HEK293 (cell line): ENCODE measurements around the gene CDC27.

Experiments used
- CTCF ChIA-PET: fragments of 350-600 bp; formaldehyde crosslinking; extraction: SDS; loops from one replicate; lab custom pipeline; 2021; ENCODE audit warnings: antibody characterized with exemption; lab: Yijun Ruan, JAX
- POLR2A ChIA-PET: fragments of 300-600 bp; formaldehyde crosslinking; extraction: SDS; loops from one replicate; lab custom pipeline; 2020; ENCODE audit warnings: antibody characterized with exemption, inconsistent platforms; lab: Yijun Ruan, JAX
- H3K27ac ChIP-seq: fragments of 200-500 bp; sonication (Bioruptor generic); 2 replicates; pipeline ENCODE4 v1.5.1; 2014; ENCODE audit warnings: low read depth, low read length, control low read depth, inconsistent platforms; ENCODE audit errors: extremely low read depth
- H3K36me3 ChIP-seq, 2 experiments: fragments of 200-500 bp in 1 of 2; sonication (Bioruptor generic) in 1 of 2; 1 replicate in 1 of 2; 2 replicates in 1 of 2; pipeline ENCODE4 v1.5.1; 2014 to 2017; ENCODE audit warnings: inconsistent platforms in 2 of 2, low read length in 2 of 2; ENCODE audit not compliant: control insufficient read depth in 2 of 2, insufficient read depth in 1 of 2
- H3K4me1 ChIP-seq: fragments of 200-500 bp; sonication (Bioruptor generic); 2 replicates; pipeline ENCODE4 v1.5.1; 2014; ENCODE audit warnings: mild to moderate bottlenecking, low read length, inconsistent platforms; ENCODE audit not compliant: control insufficient read depth, insufficient read depth
- H3K4me3 ChIP-seq: 2 replicates; pipeline ENCODE4 v1.5.1; 2011; ENCODE audit warnings: low read depth, mild to moderate bottlenecking, control low read depth, low read length, moderate library complexity
- H3K9me3 ChIP-seq: fragments of 200-500 bp; sonication (Bioruptor generic); 2 replicates; pipeline ENCODE4 v1.5.1; 2014; ENCODE audit warnings: low read depth, low read length, inconsistent platforms; ENCODE audit not compliant: control insufficient read depth, insufficient read depth
- GLI2 ChIP-seq: fragments of 450-650 bp; formaldehyde crosslinking; IDR thresholded peaks from 2 replicates; pipeline ENCODE4; 2017; ENCODE audit warnings: missing biosample characterization, missing genetic modification characterization, low read depth, borderline replicate concordance
- GLIS2 ChIP-seq: fragments of 450-650 bp; formaldehyde crosslinking; IDR thresholded peaks from 2 replicates; pipeline ENCODE4 v1.5.1; 2016; ENCODE audit warnings: missing biosample characterization, missing genetic modification characterization
- KLF1 ChIP-seq: fragments of 450-650 bp; formaldehyde crosslinking; IDR thresholded peaks from 2 replicates; pipeline ENCODE4 v1.5.1; 2016; ENCODE audit warnings: missing biosample characterization, missing genetic modification characterization
- ZBTB21 ChIP-seq: fragments of 450-650 bp; formaldehyde crosslinking; IDR thresholded peaks from 2 replicates; pipeline ENCODE4 v1.5.1; 2017; ENCODE audit warnings: missing biosample characterization, missing genetic modification characterization
- ZNF132 ChIP-seq: fragments of 450-650 bp; formaldehyde crosslinking; IDR thresholded peaks from 2 replicates; pipeline ENCODE4 v1.5.1; 2017; ENCODE audit warnings: missing biosample characterization, missing genetic modification characterization, borderline replicate concordance
- ZNF239 ChIP-seq: fragments of 450-650 bp; formaldehyde crosslinking; IDR thresholded peaks from 2 replicates; pipeline ENCODE4 v1.5.1; 2016; ENCODE audit warnings: missing biosample characterization, missing genetic modification characterization
- ZNF274 ChIP-seq, 2 experiments: fragments of 200-500 bp in 1 of 2; fragments of 450-650 bp in 1 of 2; sonication (Bioruptor generic) in 1 of 2; formaldehyde crosslinking in 1 of 2; IDR thresholded peaks; 2 replicates each; pipeline versions ENCODE4 v1.5.1 to v1.6.1; 2014 to 2016; ENCODE audit warnings: borderline replicate concordance in 1 of 2, inconsistent platforms in 1 of 2, low read length in 1 of 2, missing biosample characterization in 1 of 2, missing genetic modification characterization in 1 of 2
- ZNF350 ChIP-seq: fragments of 450-650 bp; formaldehyde crosslinking; IDR thresholded peaks from 2 replicates; pipeline ENCODE4 v1.5.0; 2017; ENCODE audit warnings: missing biosample characterization, mild to moderate bottlenecking, missing genetic modification characterization
- ZNF354C ChIP-seq: fragments of 450-650 bp; formaldehyde crosslinking; IDR thresholded peaks from 2 replicates; pipeline ENCODE4 v1.5.1; 2016; ENCODE audit warnings: missing biosample characterization, missing genetic modification characterization, low read depth, borderline replicate concordance
- ZNF391 ChIP-seq: fragments of 450-650 bp; formaldehyde crosslinking; IDR thresholded peaks from 2 replicates; pipeline ENCODE4 v1.5.1; 2016; ENCODE audit warnings: low read depth, missing biosample characterization, missing genetic modification characterization, borderline replicate concordance
- ZNF423 ChIP-seq: fragments of 450-650 bp; formaldehyde crosslinking; IDR thresholded peaks from 2 replicates; pipeline ENCODE4 v1.5.1; 2016; ENCODE audit warnings: missing biosample characterization, missing genetic modification characterization
- ZNF514 ChIP-seq: fragments of 450-650 bp; formaldehyde crosslinking; IDR thresholded peaks from 2 replicates; pipeline ENCODE4 v1.5.1; 2016; ENCODE audit warnings: missing biosample characterization, missing genetic modification characterization
- ZNF529 ChIP-seq: fragments of 450-650 bp; formaldehyde crosslinking; IDR thresholded peaks from 2 replicates; pipeline ENCODE4 v1.5.1; 2017; ENCODE audit warnings: missing genetic modification characterization, missing biosample characterization; ENCODE audit not compliant: insufficient replicate concordance
- ZNF664 ChIP-seq: fragments of 450-650 bp; formaldehyde crosslinking; IDR thresholded peaks from 2 replicates; pipeline ENCODE4 v1.5.1; 2016; ENCODE audit warnings: missing biosample characterization, missing genetic modification characterization
- TF ChIP-seq, protein P1 (sequence below): fragments of 450-650 bp; formaldehyde crosslinking; IDR thresholded peaks from 2 replicates; pipeline ENCODE4 v1.5.1; 2016; ENCODE audit warnings: missing biosample characterization, missing genetic modification characterization
- TF ChIP-seq, protein P2 (sequence below): fragments of 450-650 bp; formaldehyde crosslinking; IDR thresholded peaks from 2 replicates; pipeline ENCODE4 v1.5.1; 2017; ENCODE audit warnings: missing biosample characterization, missing genetic modification characterization
- TF ChIP-seq, protein P3 (sequence below): fragments of 450-650 bp; formaldehyde crosslinking; IDR thresholded peaks from 2 replicates; pipeline ENCODE4 v1.5.1; 2016; ENCODE audit warnings: missing biosample characterization, missing genetic modification characterization
- TF ChIP-seq, protein P4 (sequence below): IDR thresholded peaks from 2 replicates; pipeline ENCODE4 v1.6.1; 2011; ENCODE audit warnings: mild to moderate bottlenecking, low read depth, low read length, borderline replicate concordance
- TF ChIP-seq, protein P5 (sequence below): fragments of 450-650 bp; formaldehyde crosslinking; IDR thresholded peaks from 2 replicates; pipeline ENCODE4 v1.5.1; 2016; ENCODE audit warnings: missing biosample characterization, missing genetic modification characterization
- TF ChIP-seq, protein P6 (sequence below): fragments of 450-650 bp; formaldehyde crosslinking; IDR thresholded peaks from 2 replicates; pipeline ENCODE4 v1.5.1; 2017; ENCODE audit warnings: missing biosample characterization, mild to moderate bottlenecking, missing genetic modification characterization, moderate library complexity

Gene CDC27

DNA sequence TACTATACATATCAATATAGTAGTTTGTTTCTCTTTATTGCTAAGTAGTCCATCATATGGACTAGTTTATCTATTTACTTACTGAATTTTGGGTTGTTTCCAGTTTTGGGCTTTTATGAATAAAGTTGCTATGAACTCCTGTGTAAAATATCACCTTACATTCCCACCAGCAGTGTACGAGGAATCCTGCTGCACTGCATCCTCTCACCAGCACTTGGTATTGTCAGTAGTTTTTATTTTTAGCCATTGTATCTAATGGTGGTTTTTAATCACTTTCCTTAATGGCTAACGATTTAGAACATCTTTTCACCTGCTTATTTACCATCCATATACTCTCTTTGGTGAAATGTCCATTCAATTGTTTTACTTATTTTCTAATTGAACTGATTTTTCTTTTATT lies 24.0 kb downstream of the CDC27 start:
- Histone ChIP-seq H3K27ac (no peak overlapping the region), H3K36me3 (peaks cover 78 to 82% of the 10 kb centered on the region in 2 experiments), H3K4me3 (no peak overlapping the region), H3K9me3 (no peaks in the 10 kb centered on the region)
- CTCF ChIA-PET, result no interaction called here
- TF ChIP-seq KLF1 (tag by site-specific recombination) (no peak), ZNF354C (tag by site-specific recombination) (no peak), ZNF423 (no peak), ZNF239 (tag by site-specific recombination) (no peak), GLIS2 (tag by site-specific recombination) (no peak), ZNF132 (no peak)
- TF ChIP-seq, protein P1, sequence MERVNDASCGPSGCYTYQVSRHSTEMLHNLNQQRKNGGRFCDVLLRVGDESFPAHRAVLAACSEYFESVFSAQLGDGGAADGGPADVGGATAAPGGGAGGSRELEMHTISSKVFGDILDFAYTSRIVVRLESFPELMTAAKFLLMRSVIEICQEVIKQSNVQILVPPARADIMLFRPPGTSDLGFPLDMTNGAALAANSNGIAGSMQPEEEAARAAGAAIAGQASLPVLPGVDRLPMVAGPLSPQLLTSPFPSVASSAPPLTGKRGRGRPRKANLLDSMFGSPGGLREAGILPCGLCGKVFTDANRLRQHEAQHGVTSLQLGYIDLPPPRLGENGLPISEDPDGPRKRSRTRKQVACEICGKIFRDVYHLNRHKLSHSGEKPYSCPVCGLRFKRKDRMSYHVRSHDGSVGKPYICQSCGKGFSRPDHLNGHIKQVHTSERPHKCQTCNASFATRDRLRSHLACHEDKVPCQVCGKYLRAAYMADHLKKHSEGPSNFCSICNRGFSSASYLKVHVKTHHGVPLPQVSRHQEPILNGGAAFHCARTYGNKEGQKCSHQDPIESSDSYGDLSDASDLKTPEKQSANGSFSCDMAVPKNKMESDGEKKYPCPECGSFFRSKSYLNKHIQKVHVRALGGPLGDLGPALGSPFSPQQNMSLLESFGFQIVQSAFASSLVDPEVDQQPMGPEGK, result no peak
- TF ChIP-seq, protein P2, sequence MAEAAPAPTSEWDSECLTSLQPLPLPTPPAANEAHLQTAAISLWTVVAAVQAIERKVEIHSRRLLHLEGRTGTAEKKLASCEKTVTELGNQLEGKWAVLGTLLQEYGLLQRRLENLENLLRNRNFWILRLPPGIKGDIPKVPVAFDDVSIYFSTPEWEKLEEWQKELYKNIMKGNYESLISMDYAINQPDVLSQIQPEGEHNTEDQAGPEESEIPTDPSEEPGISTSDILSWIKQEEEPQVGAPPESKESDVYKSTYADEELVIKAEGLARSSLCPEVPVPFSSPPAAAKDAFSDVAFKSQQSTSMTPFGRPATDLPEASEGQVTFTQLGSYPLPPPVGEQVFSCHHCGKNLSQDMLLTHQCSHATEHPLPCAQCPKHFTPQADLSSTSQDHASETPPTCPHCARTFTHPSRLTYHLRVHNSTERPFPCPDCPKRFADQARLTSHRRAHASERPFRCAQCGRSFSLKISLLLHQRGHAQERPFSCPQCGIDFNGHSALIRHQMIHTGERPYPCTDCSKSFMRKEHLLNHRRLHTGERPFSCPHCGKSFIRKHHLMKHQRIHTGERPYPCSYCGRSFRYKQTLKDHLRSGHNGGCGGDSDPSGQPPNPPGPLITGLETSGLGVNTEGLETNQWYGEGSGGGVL (tag by site-specific recombination), result no peak
- TF ChIP-seq, all 188 proteins: peak for 0
- H3K4me1 ChIP-seq, result no peaks in the 10 kb centered on the region
- POLR2A ChIA-PET, result no interaction called here

DNA sequence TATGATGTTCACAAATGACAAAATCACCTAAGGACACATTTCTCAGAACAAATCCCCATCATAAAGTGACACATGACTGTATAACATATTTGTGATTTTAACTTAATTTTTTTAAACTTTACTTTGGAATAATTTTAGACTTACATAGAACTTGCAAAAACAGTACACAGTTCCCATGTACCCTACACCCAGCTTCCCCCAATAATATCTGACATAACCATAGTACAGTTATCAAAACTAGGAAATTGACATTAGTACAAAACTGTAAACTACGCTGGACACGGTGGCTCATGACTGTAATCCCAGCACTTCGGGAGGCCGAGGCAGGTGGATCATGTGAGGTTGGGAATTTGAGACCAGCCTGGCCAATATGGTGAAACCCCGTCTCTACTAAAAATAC lies 24.8 kb downstream of the CDC27 start:
- no peaks in the 10 kb centered on the region for H3K4me1 ChIP-seq
- no peak overlapping the region for H3K4me3 ChIP-seq
- peaks cover 76 to 83% of the 10 kb centered on the region in 2 experiments for H3K36me3 ChIP-seq
- peak; percentile 98 for TF ChIP-seq ZNF529 (tag by site-specific recombination)
- TF ChIP-seq ZBTB21 (tag by site-specific recombination), result no peak
- H3K27ac ChIP-seq, result no peak overlapping the region
- ChIA-PET POLR2A (no interaction called here), CTCF (no interaction called here)
- no peaks in the 10 kb centered on the region for H3K9me3 ChIP-seq

DNA sequence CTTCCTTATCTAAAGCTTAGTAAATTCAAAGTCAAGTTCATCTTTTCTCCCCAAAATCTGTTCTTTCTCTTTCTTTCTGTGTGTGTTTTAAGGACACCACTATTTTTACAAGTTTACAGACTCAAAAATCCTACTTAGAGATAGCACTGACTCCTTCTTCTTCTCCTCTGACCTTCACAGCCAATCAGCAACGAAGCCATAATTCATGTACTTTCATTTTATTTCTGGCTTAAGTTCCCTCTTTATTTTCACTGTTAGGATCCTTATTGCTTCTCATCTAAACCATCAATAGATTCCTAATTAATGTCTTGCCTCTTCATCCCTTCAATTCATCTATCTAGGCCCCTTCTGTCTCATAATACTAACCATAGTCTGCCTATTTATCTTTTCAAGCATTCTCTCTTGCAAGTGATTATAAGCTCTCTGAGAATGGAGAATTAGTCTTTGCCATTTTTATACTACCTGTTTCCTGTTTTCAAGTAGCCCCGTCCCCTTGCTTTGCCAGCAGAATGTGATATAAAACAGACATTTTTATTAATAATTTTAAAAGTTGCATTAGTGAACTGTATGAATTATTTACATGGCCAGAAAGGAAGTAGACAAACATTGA lies 27.0 kb downstream of the CDC27 start:
- Histone ChIP-seq H3K36me3 (peaks cover 83% of the 10 kb centered on the region in 2 experiments), H3K9me3 (no peaks in the 10 kb centered on the region), H3K27ac (no peak overlapping the region), H3K4me3 (no peak overlapping the region), H3K4me1 (no peaks in the 10 kb centered on the region)
- POLR2A ChIA-PET, result interaction anchor here (0.7 kb wide), 1 partner anchor 16 kb away, joined by 4 read pairs; no protein-coding TSS in a partner anchor
- CTCF ChIA-PET, result interaction anchor here (0.8 kb wide), 1 partner anchor 67 kb away, joined by 3 read pairs; no protein-coding TSS in a partner anchor
- TF ChIP-seq, protein P3, sequence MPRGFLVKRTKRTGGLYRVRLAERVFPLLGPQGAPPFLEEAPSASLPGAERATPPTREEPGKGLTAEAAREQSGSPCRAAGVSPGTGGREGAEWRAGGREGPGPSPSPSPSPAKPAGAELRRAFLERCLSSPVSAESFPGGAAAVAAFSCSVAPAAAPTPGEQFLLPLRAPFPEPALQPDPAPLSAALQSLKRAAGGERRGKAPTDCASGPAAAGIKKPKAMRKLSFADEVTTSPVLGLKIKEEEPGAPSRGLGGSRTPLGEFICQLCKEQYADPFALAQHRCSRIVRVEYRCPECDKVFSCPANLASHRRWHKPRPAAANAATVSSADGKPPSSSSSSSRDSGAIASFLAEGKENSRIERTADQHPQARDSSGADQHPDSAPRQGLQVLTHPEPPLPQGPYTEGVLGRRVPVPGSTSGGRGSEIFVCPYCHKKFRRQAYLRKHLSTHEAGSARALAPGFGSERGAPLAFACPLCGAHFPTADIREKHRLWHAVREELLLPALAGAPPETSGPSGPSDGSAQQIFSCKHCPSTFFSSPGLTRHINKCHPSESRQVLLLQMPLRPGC (tag by site-specific recombination), result no peak
- TF ChIP-seq ZNF354C (tag by site-specific recombination) (no peak), GLI2 (tag by site-specific recombination) (no peak), ZNF274 (IDR thresholded peaks at IDR 0.05; ENCODE audit: low read length) (no peak), ZNF274 (tag by site-specific recombination; IDR thresholded peaks at IDR 0.05; ENCODE audit: borderline replicate concordance) (no peak), ZNF350 (tag by site-specific recombination) (no peak), ZNF664 (tag by site-specific recombination) (no peak), ZNF514 (no peak), ZNF391 (no peak)
- TF ChIP-seq, protein P4, sequence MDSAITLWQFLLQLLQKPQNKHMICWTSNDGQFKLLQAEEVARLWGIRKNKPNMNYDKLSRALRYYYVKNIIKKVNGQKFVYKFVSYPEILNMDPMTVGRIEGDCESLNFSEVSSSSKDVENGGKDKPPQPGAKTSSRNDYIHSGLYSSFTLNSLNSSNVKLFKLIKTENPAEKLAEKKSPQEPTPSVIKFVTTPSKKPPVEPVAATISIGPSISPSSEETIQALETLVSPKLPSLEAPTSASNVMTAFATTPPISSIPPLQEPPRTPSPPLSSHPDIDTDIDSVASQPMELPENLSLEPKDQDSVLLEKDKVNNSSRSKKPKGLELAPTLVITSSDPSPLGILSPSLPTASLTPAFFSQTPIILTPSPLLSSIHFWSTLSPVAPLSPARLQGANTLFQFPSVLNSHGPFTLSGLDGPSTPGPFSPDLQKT, result no peak
- TF ChIP-seq, protein P5, sequence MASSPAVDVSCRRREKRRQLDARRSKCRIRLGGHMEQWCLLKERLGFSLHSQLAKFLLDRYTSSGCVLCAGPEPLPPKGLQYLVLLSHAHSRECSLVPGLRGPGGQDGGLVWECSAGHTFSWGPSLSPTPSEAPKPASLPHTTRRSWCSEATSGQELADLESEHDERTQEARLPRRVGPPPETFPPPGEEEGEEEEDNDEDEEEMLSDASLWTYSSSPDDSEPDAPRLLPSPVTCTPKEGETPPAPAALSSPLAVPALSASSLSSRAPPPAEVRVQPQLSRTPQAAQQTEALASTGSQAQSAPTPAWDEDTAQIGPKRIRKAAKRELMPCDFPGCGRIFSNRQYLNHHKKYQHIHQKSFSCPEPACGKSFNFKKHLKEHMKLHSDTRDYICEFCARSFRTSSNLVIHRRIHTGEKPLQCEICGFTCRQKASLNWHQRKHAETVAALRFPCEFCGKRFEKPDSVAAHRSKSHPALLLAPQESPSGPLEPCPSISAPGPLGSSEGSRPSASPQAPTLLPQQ, result no peak
- TF ChIP-seq, protein P6, sequence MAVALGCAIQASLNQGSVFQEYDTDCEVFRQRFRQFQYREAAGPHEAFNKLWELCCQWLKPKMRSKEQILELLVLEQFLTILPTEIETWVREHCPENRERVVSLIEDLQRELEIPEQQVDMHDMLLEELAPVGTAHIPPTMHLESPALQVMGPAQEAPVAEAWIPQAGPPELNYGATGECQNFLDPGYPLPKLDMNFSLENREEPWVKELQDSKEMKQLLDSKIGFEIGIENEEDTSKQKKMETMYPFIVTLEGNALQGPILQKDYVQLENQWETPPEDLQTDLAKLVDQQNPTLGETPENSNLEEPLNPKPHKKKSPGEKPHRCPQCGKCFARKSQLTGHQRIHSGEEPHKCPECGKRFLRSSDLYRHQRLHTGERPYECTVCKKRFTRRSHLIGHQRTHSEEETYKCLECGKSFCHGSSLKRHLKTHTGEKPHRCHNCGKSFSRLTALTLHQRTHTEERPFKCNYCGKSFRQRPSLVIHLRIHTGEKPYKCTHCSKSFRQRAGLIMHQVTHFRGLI, result no peak
